Liver (tissue), 9 donors: ENCODE data around the gene RTN4R. TPM values are rescaled to one million over a fixed set of nuclear protein-coding genes. Genes with fewer than 3 reads are reported as not detected.

ENCODE experiments used
- DNase-seq: peaks from one replicate; pipeline ENCODE4 v3.0.0-alpha.2; 2017; ENCODE audit warnings: low spot score
- H3K27ac ChIP-seq, 2 donors: one replicate each; pipeline ENCODE4 v1.7.0; 2013; ENCODE audit warnings: inconsistent platforms in 2 of 2, low read length in 2 of 2, control low read depth in 1 of 2, low read depth in 1 of 2, mild to moderate bottlenecking in 1 of 2
- H3K27me3 ChIP-seq, 4 donors: one replicate each; pipeline versions ENCODE4 v1.6.1 to v1.7.0; 2013; ENCODE audit warnings: low read length in 3 of 4, inconsistent platforms in 1 of 4, mild to moderate bottlenecking in 1 of 4, moderate library complexity in 1 of 4; ENCODE audit not compliant: control insufficient read depth in 4 of 4, insufficient read depth in 4 of 4
- H3K36me3 ChIP-seq, 4 donors: one replicate each; pipeline versions ENCODE4 v1.6.1 to v1.7.0; 2013; ENCODE audit warnings: low read length in 3 of 4, mild to moderate bottlenecking in 3 of 4, low read depth in 1 of 4, moderate library complexity in 1 of 4; ENCODE audit not compliant: control insufficient read depth in 4 of 4, insufficient read depth in 3 of 4
- H3K4me1 ChIP-seq, 4 donors: one replicate each; pipeline versions ENCODE4 v1.6.1 to v1.7.0; 2013; ENCODE audit warnings: low read length in 3 of 4, mild to moderate bottlenecking in 3 of 4, moderate library complexity in 1 of 4; ENCODE audit not compliant: control insufficient read depth in 4 of 4, insufficient read depth in 4 of 4
- H3K4me3 ChIP-seq, 3 donors: one replicate each; pipeline versions ENCODE4 v1.6.1 to v1.7.0; 2013; ENCODE audit warnings: low read length in 3 of 3, control low read depth in 1 of 3, low read depth in 1 of 3, mild to moderate bottlenecking in 1 of 3
- H3K9ac ChIP-seq, 2 donors: one replicate each; pipeline ENCODE4 v1.7.0; 2013; ENCODE audit warnings: low read length in 2 of 2, mild to moderate bottlenecking in 2 of 2, moderate library complexity in 2 of 2, control low read depth in 1 of 2, low read depth in 1 of 2
- H3K9me3 ChIP-seq, 4 donors: one replicate each; pipeline versions ENCODE4 v1.6.1 to v1.7.0; 2013; ENCODE audit warnings: low read length in 3 of 4; ENCODE audit not compliant: control insufficient read depth in 4 of 4
- FOXA1 ChIP-seq: IDR thresholded peaks from 2 replicates; pipeline ENCODE4 v1.6.1; 2016; ENCODE audit warnings: antibody characterized with exemption
- GABPA ChIP-seq, 2 donors: IDR thresholded peaks in 1 of 2; conservative IDR thresholded peaks in 1 of 2; 2 replicates each; pipeline ENCODE4 v1.6.1; 2016; ENCODE audit warnings: antibody characterized with exemption in 2 of 2, mild to moderate bottlenecking in 1 of 2, moderate library complexity in 1 of 2
- HNF4A ChIP-seq, 2 donors: conservative IDR thresholded peaks; 2 replicates each; pipeline ENCODE4 v1.6.1; 2016; ENCODE audit warnings: antibody characterized with exemption in 2 of 2, mild to moderate bottlenecking in 2 of 2
- JUND ChIP-seq, 2 donors: IDR thresholded peaks; 2 replicates each; pipeline ENCODE4 v1.6.1; 2016; ENCODE audit warnings: antibody characterized with exemption in 2 of 2
- RAD21 ChIP-seq, 2 donors: IDR thresholded peaks; 2 replicates each; pipeline ENCODE4 v1.6.1; 2016; ENCODE audit warnings: antibody characterized with exemption in 2 of 2, mild to moderate bottlenecking in 2 of 2
- RXRA ChIP-seq, 2 donors: IDR thresholded peaks; 2 replicates each; pipeline ENCODE4 v1.6.1; 2017 to 2018; ENCODE audit warnings: antibody characterized with exemption in 2 of 2, mild to moderate bottlenecking in 1 of 2
- TAF1 ChIP-seq: conservative IDR thresholded peaks from 2 replicates; pipeline ENCODE4 v1.6.1; 2016; ENCODE audit warnings: antibody characterized with exemption, mild to moderate bottlenecking
- YY1 ChIP-seq: IDR thresholded peaks from 2 replicates; pipeline ENCODE4 v1.6.1; 2016; ENCODE audit warnings: antibody characterized with exemption, mild to moderate bottlenecking
- WGBS: extraction: QIAGEN DNeasy Blood & Tissue Kit; methylation state at CpG from one replicate; pipeline ENCODE4 v1.1.7; 2013; 5-methylcytosine and 5-hydroxymethylcytosine counted together
- polyA plus RNA-seq, 2 donors: library from polyadenylated mRNA; stranded (reverse) in 1 of 2; unstranded in 1 of 2; fragments of 200-250 nt in 1 of 2; fragments of >200 nt in 1 of 2; fragmentation: Nextera tagmentation in 1 of 2; extraction: Ambion mirVana in 1 of 2; gene quantifications; one replicate each; pipeline versions ENCODE4 v1.2.1 to v1.2.3, GENCODE V29; 2013 to 2015
- total RNA-seq, 2 donors: library from RNA; depleted of rRNA; stranded (reverse); fragments of >200 nt; gene quantifications; one replicate each; pipeline ENCODE4 v1.2.3, GENCODE V29; 2014
- TF ChIP-seq, protein P1 (sequence below): fragments of 150-350 bp; IDR thresholded peaks from 2 replicates; pipeline ENCODE4 v1.5.1; 2017; ENCODE audit warnings: improper control_type of control experiment, low read depth, low read length; ENCODE audit not compliant: missing input control
- TF ChIP-seq, protein P2 (sequence below): IDR thresholded peaks from 2 replicates; pipeline ENCODE4 v1.6.1; 2016; ENCODE audit warnings: antibody characterized with exemption
- donor health status: healthy.
- donor health status: healthy.
- donor health status: healthy.
- donor health status: healthy.
- donor health status: healthy.

Gene RTN4R
- total and polyA plus RNA-seq, 4 donors = 0.33 to 10.4 (median 1.1) TPM

DNA sequence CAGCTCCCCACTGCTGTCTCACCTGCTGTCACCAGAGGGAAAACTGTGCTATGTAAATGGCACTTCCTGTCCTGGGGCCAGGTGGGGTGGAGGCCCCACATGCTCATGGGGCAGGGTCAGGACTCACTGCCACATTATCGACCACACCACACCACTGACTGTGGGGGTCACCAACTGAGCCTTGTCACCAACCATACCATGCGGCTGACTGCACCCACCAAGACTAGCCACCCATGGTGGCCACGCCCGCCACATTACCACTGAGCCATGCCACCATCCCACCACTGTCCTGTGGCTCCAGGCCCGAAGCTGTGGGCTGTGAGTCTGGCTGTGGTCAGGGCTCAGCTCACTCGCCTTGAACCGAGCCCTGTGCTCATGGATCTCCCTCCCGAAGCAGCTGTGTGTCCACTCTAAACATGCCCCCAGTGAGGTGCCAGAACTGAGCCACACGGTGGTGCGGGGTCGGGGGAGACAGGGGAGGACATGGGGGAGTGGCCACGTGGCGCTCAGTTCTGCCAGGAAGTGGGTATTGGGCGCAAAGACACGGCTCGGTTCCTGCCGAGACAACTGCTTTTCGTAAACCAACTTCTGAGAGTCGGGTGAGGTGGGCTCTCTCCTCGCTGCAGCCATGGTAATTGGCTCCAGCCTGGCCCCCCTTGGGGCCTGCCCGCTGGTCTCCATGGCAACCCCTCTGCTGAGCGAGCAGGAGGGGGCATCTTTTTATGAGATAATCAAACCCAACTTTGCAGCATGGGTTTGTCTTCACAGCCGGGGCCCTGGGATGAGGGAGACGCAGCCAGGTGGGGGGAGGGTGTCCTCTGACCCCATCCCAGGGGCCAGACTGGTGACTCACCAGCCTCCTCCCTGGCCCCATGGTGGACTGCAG is 23.2 kb downstream of the RTN4R start:
- no peak for DNase-seq
- H3K36me3 ChIP-seq = no peaks in the 10 kb centered on the region
- TF ChIP-seq, protein P1, sequence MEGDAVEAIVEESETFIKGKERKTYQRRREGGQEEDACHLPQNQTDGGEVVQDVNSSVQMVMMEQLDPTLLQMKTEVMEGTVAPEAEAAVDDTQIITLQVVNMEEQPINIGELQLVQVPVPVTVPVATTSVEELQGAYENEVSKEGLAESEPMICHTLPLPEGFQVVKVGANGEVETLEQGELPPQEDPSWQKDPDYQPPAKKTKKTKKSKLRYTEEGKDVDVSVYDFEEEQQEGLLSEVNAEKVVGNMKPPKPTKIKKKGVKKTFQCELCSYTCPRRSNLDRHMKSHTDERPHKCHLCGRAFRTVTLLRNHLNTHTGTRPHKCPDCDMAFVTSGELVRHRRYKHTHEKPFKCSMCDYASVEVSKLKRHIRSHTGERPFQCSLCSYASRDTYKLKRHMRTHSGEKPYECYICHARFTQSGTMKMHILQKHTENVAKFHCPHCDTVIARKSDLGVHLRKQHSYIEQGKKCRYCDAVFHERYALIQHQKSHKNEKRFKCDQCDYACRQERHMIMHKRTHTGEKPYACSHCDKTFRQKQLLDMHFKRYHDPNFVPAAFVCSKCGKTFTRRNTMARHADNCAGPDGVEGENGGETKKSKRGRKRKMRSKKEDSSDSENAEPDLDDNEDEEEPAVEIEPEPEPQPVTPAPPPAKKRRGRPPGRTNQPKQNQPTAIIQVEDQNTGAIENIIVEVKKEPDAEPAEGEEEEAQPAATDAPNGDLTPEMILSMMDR = no peak
- TF ChIP-seq FOXA1 = no peak
- no peak for TF ChIP-seq GABPA (IDR thresholded peaks at IDR 0.05 in 1 of 2, conservative IDR thresholded peaks at IDR 0.05 in 1 of 2)
- TF ChIP-seq TAF1 = no peak
- TF ChIP-seq YY1 = no peak
- TF ChIP-seq, protein P2, sequence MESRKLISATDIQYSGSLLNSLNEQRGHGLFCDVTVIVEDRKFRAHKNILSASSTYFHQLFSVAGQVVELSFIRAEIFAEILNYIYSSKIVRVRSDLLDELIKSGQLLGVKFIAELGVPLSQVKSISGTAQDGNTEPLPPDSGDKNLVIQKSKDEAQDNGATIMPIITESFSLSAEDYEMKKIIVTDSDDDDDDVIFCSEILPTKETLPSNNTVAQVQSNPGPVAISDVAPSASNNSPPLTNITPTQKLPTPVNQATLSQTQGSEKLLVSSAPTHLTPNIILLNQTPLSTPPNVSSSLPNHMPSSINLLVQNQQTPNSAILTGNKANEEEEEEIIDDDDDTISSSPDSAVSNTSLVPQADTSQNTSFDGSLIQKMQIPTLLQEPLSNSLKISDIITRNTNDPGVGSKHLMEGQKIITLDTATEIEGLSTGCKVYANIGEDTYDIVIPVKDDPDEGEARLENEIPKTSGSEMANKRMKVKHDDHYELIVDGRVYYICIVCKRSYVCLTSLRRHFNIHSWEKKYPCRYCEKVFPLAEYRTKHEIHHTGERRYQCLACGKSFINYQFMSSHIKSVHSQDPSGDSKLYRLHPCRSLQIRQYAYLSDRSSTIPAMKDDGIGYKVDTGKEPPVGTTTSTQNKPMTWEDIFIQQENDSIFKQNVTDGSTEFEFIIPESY = no peak
- no peak for TF ChIP-seq RXRA (IDR thresholded peaks at IDR 0.05)
- no peaks in the 10 kb centered on the region for H3K9me3 ChIP-seq
- no peak overlapping the region for H3K4me3 ChIP-seq
- H3K27me3 ChIP-seq = no peaks in the 10 kb centered on the region
- peak overlapping the region; percentile 74 to 78 for H3K27ac ChIP-seq
- H3K9ac ChIP-seq = no peak overlapping the region
- WGBS = 81% methylated on average over 24 of the region's 24 CpGs
- peaks cover 38 to 90% (median 81%) of the 10 kb centered on the region in 4 donors for H3K4me1 ChIP-seq

DNA sequence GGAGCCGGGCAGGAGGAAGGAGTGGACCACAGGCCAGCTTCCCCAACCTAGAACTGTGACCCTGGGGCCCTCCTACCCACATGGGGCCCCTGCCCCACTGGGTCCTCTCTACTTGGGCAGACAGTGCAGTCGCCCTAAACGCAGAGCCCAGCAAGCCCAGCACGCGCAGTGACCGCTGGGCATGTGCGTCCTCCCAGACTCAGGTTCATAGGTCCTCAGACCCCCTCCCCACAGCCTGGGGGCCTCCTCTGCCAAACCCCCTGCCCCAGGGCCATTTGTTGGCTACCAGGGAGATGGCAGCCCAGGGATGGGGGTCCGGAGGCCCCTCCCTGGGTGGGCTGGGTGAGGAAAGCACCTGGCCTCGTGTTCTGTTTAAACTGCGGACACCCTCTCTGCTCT is 23.9 kb downstream of the RTN4R start:
- Histone ChIP-seq H3K4me3 (no peak overlapping the region), H3K27ac (peak overlapping the region in 1 of 2 donors; percentile 38), H3K27me3 (no peaks in the 10 kb centered on the region), H3K4me1 (peaks cover 35 to 87% (median 75%) of the 10 kb centered on the region in 4 donors), H3K9me3 (no peaks in the 10 kb centered on the region), H3K36me3 (no peaks in the 10 kb centered on the region), H3K9ac (no peak overlapping the region)
- TF ChIP-seq FOXA1 = no peak
- 91% methylated on average over 10 of the region's 10 CpGs for WGBS
- DNase-seq = no peak

DNA sequence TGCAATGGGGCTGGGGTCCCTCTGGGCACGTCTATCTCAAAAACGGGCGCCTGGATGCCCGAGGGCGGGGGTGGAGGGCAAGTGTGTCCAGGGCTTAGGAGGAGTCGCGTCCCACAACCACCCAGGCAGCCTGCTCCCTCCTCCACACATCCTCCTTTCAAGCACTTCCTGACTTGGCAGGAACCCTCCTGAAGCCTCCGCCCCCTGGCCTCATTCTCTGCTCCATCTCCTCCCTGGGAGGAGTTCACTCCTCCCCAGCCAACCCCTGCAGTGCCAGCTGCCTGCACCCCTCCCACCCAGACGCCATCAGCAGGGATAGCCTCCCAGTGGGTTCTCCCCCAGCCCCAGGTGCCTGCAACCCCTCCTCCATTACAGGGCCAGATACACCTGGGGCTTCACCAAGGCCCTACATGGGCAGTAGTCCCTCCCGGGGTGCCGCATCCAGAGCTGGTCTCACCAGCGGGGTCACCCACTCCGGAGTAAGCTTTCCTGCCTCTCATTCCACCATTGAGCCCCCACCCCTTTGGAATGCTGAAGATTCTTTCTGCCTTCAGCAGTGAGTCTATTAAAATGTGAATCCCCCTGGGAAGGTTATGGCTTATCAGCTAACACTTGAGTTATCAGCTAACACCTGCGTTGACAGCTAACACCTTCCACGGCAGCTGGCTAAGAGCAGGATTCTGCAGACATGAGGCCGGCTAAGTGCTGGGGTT is 24.4 kb downstream of the RTN4R start:
- Histone ChIP-seq H3K4me3 (no peak overlapping the region), H3K27ac (peak overlapping the region in 1 of 2 donors; percentile 38), H3K27me3 (no peaks in the 10 kb centered on the region), H3K4me1 (peaks cover 34 to 85% (median 70%) of the 10 kb centered on the region in 4 donors), H3K36me3 (no peaks in the 10 kb centered on the region), H3K9ac (no peak overlapping the region), H3K9me3 (no peaks in the 10 kb centered on the region)
- 65% methylated on average over 16 of the region's 16 CpGs for WGBS
- DNase-seq = no peak
- no peak for TF ChIP-seq JUND (IDR thresholded peaks at IDR 0.05)
- peak in 1 of 2 donors; percentile 13 for TF ChIP-seq RAD21 (IDR thresholded peaks at IDR 0.05)
- no peak for TF ChIP-seq RXRA (IDR thresholded peaks at IDR 0.05)
- no peak for TF ChIP-seq HNF4A (conservative IDR thresholded peaks at IDR 0.05)
